Mesenchymal stem cell (in vitro differentiated cells and primary cell): Measurements from ENCODE around the gene SCNN1B.

Source experiments
- DNase-seq: peaks from one replicate; pipeline ENCODE4 v3.0.0-alpha.2; 2013
- H2AFZ ChIP-seq: one replicate; pipeline ENCODE4 v1.6.1; 2013; ENCODE audit warnings: low read depth, mild to moderate bottlenecking, control low read depth, inconsistent platforms, low read length, moderate library complexity
- H2AK5ac ChIP-seq: 2 replicates; pipeline ENCODE4 v1.6.1; 2013; ENCODE audit warnings: low read length, moderate library complexity, mild to moderate bottlenecking, inconsistent platforms; ENCODE audit not compliant: severe bottlenecking
- H2BK120ac ChIP-seq: one replicate; pipeline ENCODE4 v1.6.1; 2013; ENCODE audit warnings: low read depth, mild to moderate bottlenecking, inconsistent platforms, low read length, moderate library complexity
- H2BK12ac ChIP-seq, 2 experiments: one replicate each; pipeline ENCODE4 v1.6.1; 2013; ENCODE audit warnings: inconsistent platforms in 2 of 2, low read length in 2 of 2, mild to moderate bottlenecking in 2 of 2, moderate library complexity in 2 of 2, control low read depth in 1 of 2
- H2BK15ac ChIP-seq: one replicate; pipeline ENCODE4 v1.6.1; 2013; ENCODE audit warnings: mild to moderate bottlenecking, low read depth, inconsistent platforms; ENCODE audit not compliant: poor library complexity, severe bottlenecking
- H2BK5ac ChIP-seq: 2 replicates; pipeline ENCODE4 v1.6.1; 2013; ENCODE audit warnings: low read depth, mild to moderate bottlenecking, low read length, control low read depth, inconsistent platforms; ENCODE audit not compliant: poor library complexity, severe bottlenecking
- H3K14ac ChIP-seq, 2 experiments: one replicate each; pipeline ENCODE4 v1.6.1; 2013; ENCODE audit warnings: inconsistent platforms in 2 of 2, low read length in 2 of 2, control low read depth in 1 of 2, mild to moderate bottlenecking in 1 of 2, moderate library complexity in 1 of 2
- H3K18ac ChIP-seq, 2 experiments: one replicate each; pipeline ENCODE4 v1.6.1; 2013; ENCODE audit warnings: inconsistent platforms in 2 of 2, low read length in 2 of 2, control low read depth in 1 of 2, low read depth in 1 of 2, mild to moderate bottlenecking in 1 of 2
- H3K23ac ChIP-seq, 2 experiments: one replicate each; pipeline ENCODE4 v1.6.1; 2013; ENCODE audit warnings: inconsistent platforms in 2 of 2, low read length in 2 of 2, mild to moderate bottlenecking in 2 of 2, moderate library complexity in 2 of 2, control low read depth in 1 of 2
- H3K27ac ChIP-seq: 2 replicates; pipeline ENCODE4 v1.5.1; 2013; ENCODE audit warnings: mild to moderate bottlenecking, moderate library complexity, low read length, control low read depth, inconsistent platforms; ENCODE audit not compliant: poor library complexity, severe bottlenecking
- H3K27me3 ChIP-seq, 2 experiments: 2 replicates each; pipeline versions ENCODE4 v1.6.1 to v1.7.0; 2013; ENCODE audit warnings: low read length in 2 of 2, mild to moderate bottlenecking in 2 of 2, moderate library complexity in 2 of 2, control low read depth in 1 of 2, inconsistent platforms in 1 of 2; ENCODE audit not compliant: control insufficient read depth in 1 of 2, insufficient read depth in 1 of 2
- H3K36me3 ChIP-seq, 2 experiments: 2 replicates each; pipeline versions ENCODE4 v1.6.1 to v1.7.0; 2013; ENCODE audit warnings: low read length in 2 of 2, control low read depth in 1 of 2, inconsistent platforms in 1 of 2, low read depth in 1 of 2, mild to moderate bottlenecking in 1 of 2; ENCODE audit not compliant: insufficient read depth in 2 of 2, control insufficient read depth in 1 of 2
- H3K4ac ChIP-seq, 2 experiments: one replicate each; pipeline ENCODE4 v1.6.1; 2013; ENCODE audit warnings: inconsistent platforms in 2 of 2, low read length in 2 of 2, mild to moderate bottlenecking in 2 of 2, moderate library complexity in 2 of 2, control low read depth in 1 of 2, low read depth in 1 of 2
- H3K4me1 ChIP-seq: 2 replicates; pipeline ENCODE4 v1.6.1; 2013; ENCODE audit warnings: low read depth, low read length, control low read depth; ENCODE audit not compliant: control insufficient read depth, insufficient read depth
- H3K4me2 ChIP-seq: 2 replicates; pipeline ENCODE4 v1.6.1; 2013; ENCODE audit warnings: low read length, mild to moderate bottlenecking, inconsistent platforms; ENCODE audit not compliant: poor library complexity, severe bottlenecking
- H3K4me3 ChIP-seq, 2 experiments: 2 replicates each; pipeline versions ENCODE4 v1.5.1 to v1.7.0; 2013; ENCODE audit warnings: low read length in 2 of 2, mild to moderate bottlenecking in 2 of 2, control low read depth in 1 of 2, low read depth in 1 of 2; ENCODE audit not compliant: insufficient read depth in 1 of 2
- H3K79me1 ChIP-seq: replicated peaks from 2 replicates; pipeline ENCODE4 v1.6.1; 2013; ENCODE audit warnings: mild to moderate bottlenecking, control low read depth, low read length, inconsistent platforms; ENCODE audit not compliant: poor library complexity, severe bottlenecking
- H3K9ac ChIP-seq: 2 replicates; pipeline ENCODE4 v1.7.0; 2013; ENCODE audit warnings: mild to moderate bottlenecking, low read length, moderate library complexity
- H3K9me3 ChIP-seq: 2 replicates; pipeline ENCODE4 v1.7.0; 2013; ENCODE audit warnings: mild to moderate bottlenecking, low read length; ENCODE audit not compliant: control insufficient read depth
- H4K8ac ChIP-seq: one replicate; pipeline ENCODE4 v1.6.1; 2013; ENCODE audit warnings: inconsistent platforms, mild to moderate bottlenecking, low read length, moderate library complexity
- H4K91ac ChIP-seq: one replicate; pipeline ENCODE4 v1.6.1; 2013; ENCODE audit warnings: mild to moderate bottlenecking, low read length, inconsistent platforms
- WGBS: methylation state at CpG from one replicate; pipeline ENCODE4 v1.1.7; 2013; ENCODE audit warnings: mixed read lengths; 5-methylcytosine and 5-hydroxymethylcytosine counted together

SCNN1B gene

DNA sequence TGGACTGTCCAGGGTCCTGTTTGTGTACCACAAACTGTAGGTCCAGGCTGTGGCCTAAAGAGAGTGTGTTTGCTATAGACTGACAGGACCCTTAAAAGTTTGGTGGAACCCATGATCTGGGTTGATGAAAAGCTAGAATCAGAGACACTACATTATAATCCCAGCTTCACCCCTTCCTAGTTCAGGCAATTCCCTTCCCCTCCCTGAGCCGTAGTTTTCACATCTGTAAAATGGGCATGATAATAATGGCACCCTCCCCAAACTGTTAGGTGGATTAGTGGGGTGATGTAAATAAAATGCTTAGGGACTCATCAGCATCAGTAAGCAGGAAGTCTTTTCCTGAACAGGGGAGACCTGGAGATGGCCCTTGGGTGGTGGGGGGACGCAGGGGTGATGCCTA is 2.5 kb downstream of the SCNN1B start:
- Histone ChIP-seq H2AFZ (no peak overlapping the region), H2BK12ac (no peak overlapping the region), H2AK5ac (no peak overlapping the region), H2BK15ac (no peak overlapping the region), H3K27ac (no peak overlapping the region), H3K4me1 (peaks cover 6% of the 10 kb centered on the region), H3K4me3 (no peak overlapping the region), H3K9me3 (no peaks in the 10 kb centered on the region), H3K36me3 (no peaks in the 10 kb centered on the region), H3K9ac (no peak overlapping the region), H3K23ac (no peak overlapping the region), H3K14ac (no peak overlapping the region), H3K79me1 (no peaks in the 10 kb centered on the region), H4K8ac (no peak overlapping the region), H2BK120ac (no peak overlapping the region), H3K27me3 (peaks cover 33 to 56% of the 10 kb centered on the region in 2 experiments), H3K4me2 (no peak overlapping the region), H3K18ac (no peak overlapping the region), H3K4ac (no peak overlapping the region), H2BK5ac (no peak overlapping the region), H4K91ac (no peak overlapping the region)
- no peak for DNase-seq
- 61% methylated on average over 2 of the region's 2 CpGs for WGBS

DNA sequence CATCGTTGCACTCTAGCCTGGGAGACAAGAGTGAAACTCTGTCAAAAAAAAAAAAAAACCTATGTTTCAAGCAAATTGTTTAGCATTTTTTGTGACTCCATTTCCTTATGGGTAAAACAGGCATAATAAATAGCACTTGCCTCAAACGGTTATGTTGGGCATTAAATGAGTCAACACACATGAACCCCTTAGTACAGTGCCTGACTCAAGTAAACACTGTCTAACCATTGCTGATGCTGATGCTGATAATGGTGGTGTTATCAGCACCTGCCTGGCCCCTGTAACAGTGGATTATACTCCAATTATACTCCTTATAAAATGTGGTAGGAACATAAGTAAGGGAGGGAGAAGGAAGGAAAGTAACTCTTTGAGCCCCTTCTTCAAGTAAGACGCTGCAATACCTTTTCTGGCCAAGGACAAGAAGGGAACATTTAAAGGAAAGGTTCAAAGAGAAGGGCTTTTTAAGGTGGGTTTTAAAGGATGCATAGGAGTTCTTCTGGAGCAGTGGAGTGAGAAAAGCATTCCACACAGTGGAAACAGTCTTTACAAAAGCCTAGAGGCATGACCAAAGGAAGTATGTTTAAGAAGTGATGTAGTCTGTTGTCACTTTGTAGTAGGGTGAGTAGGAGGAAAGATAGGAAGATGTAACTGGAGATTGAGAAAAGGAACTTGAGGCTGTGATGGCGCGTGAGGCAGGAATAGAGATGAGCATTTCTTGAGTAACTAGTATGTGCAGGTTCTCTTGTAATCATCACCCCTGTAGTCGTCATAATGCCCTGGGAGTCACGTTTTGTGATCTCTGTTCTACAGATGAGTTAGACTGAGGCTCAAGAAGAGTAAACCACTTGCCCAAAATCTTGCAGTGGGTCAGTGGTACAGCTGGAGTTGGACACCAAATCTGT is 4.3 kb downstream of the SCNN1B start:
- Histone ChIP-seq H3K4ac (no peak overlapping the region), H3K4me3 (no peak overlapping the region), H2BK120ac (no peak overlapping the region), H2BK15ac (no peak overlapping the region), H3K36me3 (no peaks in the 10 kb centered on the region), H4K91ac (no peak overlapping the region), H3K23ac (no peak overlapping the region), H2BK12ac (no peak overlapping the region), H3K14ac (no peak overlapping the region), H3K79me1 (no peaks in the 10 kb centered on the region), H2AFZ (no peak overlapping the region), H3K4me1 (peaks cover 6% of the 10 kb centered on the region), H3K4me2 (no peak overlapping the region), H3K27ac (no peak overlapping the region), H2AK5ac (no peak overlapping the region), H2BK5ac (no peak overlapping the region), H4K8ac (no peak overlapping the region), H3K9ac (no peak overlapping the region), H3K27me3 (peaks cover 28 to 49% of the 10 kb centered on the region in 2 experiments), H3K18ac (no peak overlapping the region), H3K9me3 (no peaks in the 10 kb centered on the region)
- WGBS: 74% methylated on average over 6 of the region's 7 CpGs
- DNase-seq: no peak

DNA sequence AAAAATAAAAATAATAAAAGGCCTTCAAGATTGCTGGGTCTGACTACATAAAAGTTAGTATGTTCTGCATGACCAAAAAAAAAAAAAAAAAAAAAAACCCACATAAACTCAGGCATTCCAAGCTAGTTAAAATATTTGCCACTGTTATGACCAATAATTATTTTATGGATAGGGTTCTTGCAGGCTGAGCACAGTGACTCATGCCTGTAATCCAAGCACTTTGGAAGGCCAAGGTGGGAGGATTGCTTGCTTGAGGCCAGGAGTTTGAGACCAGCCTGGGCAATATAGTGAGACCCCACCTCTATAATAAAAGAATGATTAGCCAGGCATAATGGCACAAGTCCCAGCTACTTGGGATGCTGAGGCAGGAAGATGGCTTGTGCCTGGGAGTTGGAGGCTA is 8.1 kb downstream of the SCNN1B start:
- H3K14ac ChIP-seq: no peak overlapping the region
- no peak overlapping the region for H3K27ac ChIP-seq
- H2BK12ac ChIP-seq: no peak overlapping the region
- H2BK5ac ChIP-seq: no peak overlapping the region
- peaks cover 0 to 15% of the 10 kb centered on the region in 2 experiments for H3K27me3 ChIP-seq
- H2AFZ ChIP-seq: no peak overlapping the region
- no peaks in the 10 kb centered on the region for H3K79me1 ChIP-seq
- no peak overlapping the region for H4K91ac ChIP-seq
- H3K9me3 ChIP-seq: no peaks in the 10 kb centered on the region
- H2BK15ac ChIP-seq: no peak overlapping the region
- no peaks in the 10 kb centered on the region for H3K4me1 ChIP-seq
- no peak overlapping the region for H3K9ac ChIP-seq
- H3K4me2 ChIP-seq: no peak overlapping the region
- no peak overlapping the region for H3K23ac ChIP-seq
- H4K8ac ChIP-seq: no peak overlapping the region
- no peak for DNase-seq
- no peak overlapping the region for H3K4ac ChIP-seq
- H3K36me3 ChIP-seq: no peaks in the 10 kb centered on the region
- no peak overlapping the region for H2BK120ac ChIP-seq
- H3K18ac ChIP-seq: no peak overlapping the region
- H3K4me3 ChIP-seq: no peak overlapping the region
- H2AK5ac ChIP-seq: no peak overlapping the region

DNA sequence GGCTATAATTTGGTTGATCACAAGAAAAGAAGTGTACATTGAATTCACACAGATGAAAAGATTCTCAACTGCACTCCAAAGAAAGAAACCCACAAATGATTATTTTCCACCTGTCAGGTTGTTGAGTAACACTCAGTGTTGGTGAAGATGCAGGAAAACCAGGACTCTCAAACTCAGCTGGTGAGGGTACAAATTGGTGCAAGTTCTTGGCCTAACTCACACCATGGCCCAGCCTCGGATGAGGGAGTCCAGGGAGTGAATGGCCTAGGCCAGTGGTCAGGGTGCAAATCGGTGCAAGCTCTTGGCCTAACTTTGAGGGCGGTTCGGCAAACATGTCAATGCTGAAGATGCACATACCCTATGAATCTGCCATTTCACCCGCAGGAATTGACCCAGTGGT is 8.6 kb downstream of the SCNN1B start:
- Histone ChIP-seq H3K27ac (no peak overlapping the region), H3K79me1 (no peaks in the 10 kb centered on the region), H3K4me1 (no peaks in the 10 kb centered on the region), H3K9me3 (peaks cover 1% of the 10 kb centered on the region), H3K23ac (no peak overlapping the region), H3K4me2 (no peak overlapping the region), H2AK5ac (no peak overlapping the region), H3K36me3 (no peaks in the 10 kb centered on the region), H3K4ac (no peak overlapping the region), H3K18ac (no peak overlapping the region), H4K91ac (no peak overlapping the region), H2BK15ac (no peak overlapping the region), H2BK120ac (no peak overlapping the region), H2AFZ (no peak overlapping the region), H2BK5ac (no peak overlapping the region), H3K9ac (no peak overlapping the region), H2BK12ac (no peak overlapping the region), H3K27me3 (peaks cover 0 to 15% of the 10 kb centered on the region in 2 experiments), H3K4me3 (no peak overlapping the region), H3K14ac (no peak overlapping the region), H4K8ac (no peak overlapping the region)
- 86% methylated on average over 5 of the region's 5 CpGs for WGBS
- DNase-seq: no peak
